NT2/D1 (cell line): Measurements from ENCODE around the gene NUDT16.
"Not testable (repeated sequence)": the region's sequence is repeated elsewhere in the genome, so short reads cannot be mapped to it uniquely, and the experiment has no call there.

Source experiments
- DNase-seq: peaks from one replicate; pipeline ENCODE4 v3.0.0-alpha.2; 2011; ENCODE audit warnings: low read depth, low spot score
- H3K27me3 ChIP-seq: 2 replicates; pipeline ENCODE4 v1.6.0; 2011; ENCODE audit warnings: mild to moderate bottlenecking; ENCODE audit not compliant: insufficient read length, insufficient read depth
- H3K36me3 ChIP-seq: 2 replicates; pipeline ENCODE4 v1.6.1; 2011; ENCODE audit warnings: mild to moderate bottlenecking, low read length, mixed read lengths; ENCODE audit not compliant: insufficient read depth, insufficient read length
- H3K4me1 ChIP-seq: 2 replicates; pipeline ENCODE4 v1.5.1; 2011; ENCODE audit not compliant: insufficient read depth, insufficient read length
- H3K4me3 ChIP-seq: 2 replicates; pipeline ENCODE4 v1.5.1; 2011; ENCODE audit warnings: low read depth; ENCODE audit not compliant: insufficient read length
- H3K9ac ChIP-seq: 2 replicates; pipeline ENCODE4 v1.6.0; 2011; ENCODE audit warnings: low read depth; ENCODE audit not compliant: insufficient read length
- H3K9me3 ChIP-seq: 2 replicates; pipeline ENCODE4 v1.5.1; 2011; ENCODE audit warnings: mild to moderate bottlenecking, low read length; ENCODE audit not compliant: insufficient read depth
- SUZ12 ChIP-seq: IDR thresholded peaks from 2 replicates; pipeline ENCODE4 v1.6.1; 2011; ENCODE audit not compliant: insufficient read length, insufficient read depth; ENCODE audit errors: extremely low read depth
- YY1 ChIP-seq: IDR thresholded peaks from 2 replicates; pipeline ENCODE4 v1.6.1; 2011; ENCODE audit not compliant: insufficient read length, insufficient read depth
- ZNF274 ChIP-seq: IDR thresholded peaks from 2 replicates; pipeline ENCODE4 v1.6.1; 2011; ENCODE audit warnings: mild to moderate bottlenecking, low read depth, low read length

The NUDT16 gene

GRCh38 chr3:131353016-131353877 lies 28.3 kb upstream of the NUDT16 start:
- Histone ChIP-seq H3K36me3 (no peaks in the 10 kb centered on the region), H3K27me3 (no peaks in the 10 kb centered on the region), H3K9ac (no peak overlapping the region), H3K4me3 (no peak overlapping the region), H3K9me3 (no peaks in the 10 kb centered on the region), H3K4me1 (no peaks in the 10 kb centered on the region)
- no peak for TF ChIP-seq YY1
- no peak for TF ChIP-seq ZNF274
- TF ChIP-seq SUZ12 = no peak
- DNase-seq = no peak

GRCh38 chr3:131353986-131354385 lies 27.6 kb upstream of the NUDT16 start:
- Histone ChIP-seq H3K36me3 (no peaks in the 10 kb centered on the region), H3K27me3 (no peaks in the 10 kb centered on the region), H3K9me3 (no peaks in the 10 kb centered on the region), H3K4me3 (no peak overlapping the region), H3K9ac (no peak overlapping the region), H3K4me1 (no peaks in the 10 kb centered on the region)
- DNase-seq = no peak
- no peak for TF ChIP-seq YY1
- no peak for TF ChIP-seq SUZ12
- no peak for TF ChIP-seq ZNF274

- no peak for DNase-seq
- H3K4me3 ChIP-seq = no peak overlapping the region
- H3K4me1 ChIP-seq = no peaks in the 10 kb centered on the region
- H3K9ac ChIP-seq = no peak overlapping the region
- H3K36me3 ChIP-seq = no peaks in the 10 kb centered on the region
- H3K9me3 ChIP-seq = no peaks in the 10 kb centered on the region
- TF ChIP-seq YY1 (no peak), SUZ12 (no peak), ZNF274 (no peak)
- H3K27me3 ChIP-seq = no peaks in the 10 kb centered on the region
Observed at GRCh38 chr3:131356006-131356595, 25.5 kb upstream of the NUDT16 start.

- no peaks in the 10 kb centered on the region for H3K9me3 ChIP-seq
- H3K9ac ChIP-seq = no peak overlapping the region
- no peaks in the 10 kb centered on the region for H3K4me1 ChIP-seq
- H3K27me3 ChIP-seq = no peaks in the 10 kb centered on the region
- H3K4me3 ChIP-seq = no peak overlapping the region
- no peak for DNase-seq
- no peak for TF ChIP-seq YY1
- H3K36me3 ChIP-seq = no peaks in the 10 kb centered on the region
Observed at GRCh38 chr3:131357275-131357674, 24.3 kb upstream of the NUDT16 start.

- no peak for TF ChIP-seq ZNF274
- TF ChIP-seq YY1 = no peak
- TF ChIP-seq SUZ12 = no peak
- no peaks in the 10 kb centered on the region for H3K9me3 ChIP-seq
- no peak overlapping the region for H3K4me3 ChIP-seq
- no peak for DNase-seq
- H3K36me3 ChIP-seq = no peaks in the 10 kb centered on the region
- H3K9ac ChIP-seq = no peak overlapping the region
- H3K27me3 ChIP-seq = no peaks in the 10 kb centered on the region
- H3K4me1 ChIP-seq = no peaks in the 10 kb centered on the region
Observed at GRCh38 chr3:131360191-131360755, 21.3 kb upstream of the NUDT16 start.

GRCh38 chr3:131361066-131361463 lies 20.5 kb upstream of the NUDT16 start:
- peak overlapping the region; percentile 13 for H3K4me3 ChIP-seq
- H3K4me1 ChIP-seq, H3K36me3 ChIP-seq, H3K27me3 ChIP-seq, DNase-seq, H3K9me3 ChIP-seq, H3K9ac ChIP-seq: not testable (repeated sequence)
